ENCODE measurements around the gene C1QTNF6. TPM values are rescaled to one million over a fixed set of nuclear protein-coding genes. Genes with fewer than 3 reads are reported as not detected.
A peak's percentile ranks its signal among the peaks of the same experiment; 100 is the strongest.

The C1QTNF6 gene
- total RNA-seq, 1 experiment from 2014 or later = 25.0 TPM

DNA sequence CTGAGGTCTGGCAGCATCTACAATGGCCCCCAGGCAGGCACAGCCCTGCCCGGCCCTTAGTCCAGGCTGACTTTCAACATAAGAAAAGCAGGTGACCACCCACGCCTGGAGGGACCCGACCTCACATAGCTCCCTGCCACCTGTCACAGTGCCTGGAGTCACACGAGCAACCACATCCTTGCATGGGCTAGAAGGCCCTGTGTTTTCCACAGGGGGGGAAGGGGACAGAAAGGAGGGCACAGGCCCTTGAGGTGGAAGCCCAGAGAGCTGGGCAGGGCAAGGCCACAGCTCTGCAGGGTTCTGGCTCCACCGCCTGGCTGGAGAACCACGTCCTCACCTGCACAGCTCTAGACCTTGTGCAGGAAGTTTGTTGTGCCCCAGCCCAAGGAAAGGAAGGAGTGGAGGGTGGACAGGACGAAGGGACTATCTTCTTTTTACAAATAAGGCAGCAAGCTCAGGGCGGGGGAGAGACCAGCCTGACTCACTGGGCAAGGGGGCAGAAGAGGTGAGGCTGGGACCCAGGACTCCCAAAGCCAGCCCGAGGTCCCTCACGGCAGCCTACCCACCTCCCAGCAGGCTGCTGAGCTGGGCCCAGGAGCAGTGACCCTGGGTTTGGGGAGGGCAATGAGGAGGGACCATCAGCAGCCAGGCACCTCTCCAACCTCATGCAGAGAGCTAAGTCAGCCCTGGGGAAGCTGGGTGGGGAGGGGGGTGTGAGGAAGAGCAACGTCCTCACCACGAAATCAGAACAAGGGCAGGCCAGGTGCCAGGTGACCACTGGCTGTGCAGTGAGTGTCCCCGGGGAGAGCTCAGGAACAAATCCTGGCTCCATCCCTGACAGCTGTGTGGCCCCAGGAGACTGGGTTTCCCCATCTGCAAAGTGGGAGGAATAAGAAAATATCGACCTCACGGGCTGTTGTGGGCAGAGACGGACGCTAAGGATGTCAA lies 4.3 kb downstream of the C1QTNF6 start:
- intact Hi-C loops (cut with micrococcal nuclease; ENCODE audit: unreplicated experiment) (no loop called here), in situ Hi-C loops (cut with HindIII; ENCODE audit: low pct_unique_long_range_greater_than_20kb, low sequenced_read_pairs) (no loop called here)
- CTCF ChIA-PET = interaction anchor here (0.5 to 0.6 kb wide), 2 partner anchors 30 to 234 kb away, joined by 3 to 10 read pairs; no protein-coding TSS in a partner anchor
- TF ChIP-seq SIN3A (IDR thresholded peaks at IDR 0.05; ENCODE audit: borderline replicate concordance, insufficient read depth, low read depth, low read length) (no peak), POLR2AphosphoS5 (IDR thresholded peaks at IDR 0.05; ENCODE audit: low read depth, low read length) (no peak), TCF7L2 (IDR thresholded peaks at IDR 0.05; ENCODE audit: low read depth, low read length) (no peak), CTCF (IDR thresholded peaks at IDR 0.05) (no peak)
- TF ChIP-seq, protein P1, sequence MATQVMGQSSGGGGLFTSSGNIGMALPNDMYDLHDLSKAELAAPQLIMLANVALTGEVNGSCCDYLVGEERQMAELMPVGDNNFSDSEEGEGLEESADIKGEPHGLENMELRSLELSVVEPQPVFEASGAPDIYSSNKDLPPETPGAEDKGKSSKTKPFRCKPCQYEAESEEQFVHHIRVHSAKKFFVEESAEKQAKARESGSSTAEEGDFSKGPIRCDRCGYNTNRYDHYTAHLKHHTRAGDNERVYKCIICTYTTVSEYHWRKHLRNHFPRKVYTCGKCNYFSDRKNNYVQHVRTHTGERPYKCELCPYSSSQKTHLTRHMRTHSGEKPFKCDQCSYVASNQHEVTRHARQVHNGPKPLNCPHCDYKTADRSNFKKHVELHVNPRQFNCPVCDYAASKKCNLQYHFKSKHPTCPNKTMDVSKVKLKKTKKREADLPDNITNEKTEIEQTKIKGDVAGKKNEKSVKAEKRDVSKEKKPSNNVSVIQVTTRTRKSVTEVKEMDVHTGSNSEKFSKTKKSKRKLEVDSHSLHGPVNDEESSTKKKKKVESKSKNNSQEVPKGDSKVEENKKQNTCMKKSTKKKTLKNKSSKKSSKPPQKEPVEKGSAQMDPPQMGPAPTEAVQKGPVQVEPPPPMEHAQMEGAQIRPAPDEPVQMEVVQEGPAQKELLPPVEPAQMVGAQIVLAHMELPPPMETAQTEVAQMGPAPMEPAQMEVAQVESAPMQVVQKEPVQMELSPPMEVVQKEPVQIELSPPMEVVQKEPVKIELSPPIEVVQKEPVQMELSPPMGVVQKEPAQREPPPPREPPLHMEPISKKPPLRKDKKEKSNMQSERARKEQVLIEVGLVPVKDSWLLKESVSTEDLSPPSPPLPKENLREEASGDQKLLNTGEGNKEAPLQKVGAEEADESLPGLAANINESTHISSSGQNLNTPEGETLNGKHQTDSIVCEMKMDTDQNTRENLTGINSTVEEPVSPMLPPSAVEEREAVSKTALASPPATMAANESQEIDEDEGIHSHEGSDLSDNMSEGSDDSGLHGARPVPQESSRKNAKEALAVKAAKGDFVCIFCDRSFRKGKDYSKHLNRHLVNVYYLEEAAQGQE (IDR thresholded peaks at IDR 0.05; ENCODE audit: insufficient read depth in 1 of 2, low read depth in 2 of 2, low read length in 1 of 2) = no peak
- ATAC-seq (no peak), DNase-seq (ENCODE audit: low read depth, low spot score) (no peak)
- no peaks in the 10 kb centered on the region for H3K36me3 ChIP-seq (ENCODE audit: control insufficient read depth, insufficient read depth, low read length)
- H3K9me3 ChIP-seq (ENCODE audit: control insufficient read depth, insufficient read depth, low read depth, low read length) = no peaks in the 10 kb centered on the region
- H3K27ac ChIP-seq (ENCODE audit: low read length) = peak overlapping the region; percentile 72
- H3K4me1 ChIP-seq (ENCODE audit: control insufficient read depth, insufficient read depth, low read length) = peaks cover 35% of the 10 kb centered on the region
- H3K27me3 ChIP-seq (ENCODE audit: control insufficient read depth, insufficient read depth, low read length) = no peaks in the 10 kb centered on the region
- H3K4me3 ChIP-seq (ENCODE audit: low read depth in 2 of 2, low read length in 2 of 2) = no peak overlapping the region
- POLR2A ChIA-PET = interaction anchor here (0.6 kb wide), 1 partner anchor 51 kb away, joined by 3 read pairs; no protein-coding TSS in a partner anchor
- BruUV-seq (replicated peaks) = no TSS peak

DNA sequence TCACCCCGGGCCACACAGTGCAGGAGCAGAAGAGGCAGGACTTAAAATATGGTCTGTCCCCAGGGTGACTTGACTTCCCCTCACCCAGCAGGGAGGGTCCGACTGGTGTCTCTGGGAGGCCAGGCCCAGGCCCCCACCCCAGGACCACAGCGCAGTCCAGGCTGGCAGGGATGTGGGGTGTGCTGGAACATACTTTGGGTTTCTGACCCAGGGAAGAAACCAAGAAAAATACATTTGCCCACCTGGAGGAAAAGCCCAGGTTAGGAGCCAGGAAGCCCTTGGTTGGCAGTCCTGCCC lies 5.2 kb downstream of the C1QTNF6 start:
- ATAC-seq = no peak
- POLR2A ChIA-PET = no interaction called here

More for the DNA sequence above, 5.2 kb downstream of the C1QTNF6 start:
- Histone ChIP-seq H3K9me3 (ENCODE audit: control insufficient read depth, insufficient read depth, low read depth, low read length) (no peaks in the 10 kb centered on the region), H3K4me1 (ENCODE audit: control insufficient read depth, insufficient read depth, low read length) (peaks cover 39% of the 10 kb centered on the region), H3K4me3 (ENCODE audit: low read depth in 2 of 2, low read length in 2 of 2) (no peak overlapping the region), H3K27ac (ENCODE audit: low read length) (no peak overlapping the region), H3K27me3 (ENCODE audit: control insufficient read depth, insufficient read depth, low read length) (no peaks in the 10 kb centered on the region), H3K36me3 (ENCODE audit: control insufficient read depth, insufficient read depth, low read length) (no peaks in the 10 kb centered on the region)
- intact Hi-C loops (cut with micrococcal nuclease; ENCODE audit: unreplicated experiment) = no loop called here
- no TSS peak for BruUV-seq (replicated peaks)
- in situ Hi-C loops (cut with HindIII; ENCODE audit: low pct_unique_long_range_greater_than_20kb, low sequenced_read_pairs) = no loop called here
- DNase-seq (ENCODE audit: low read depth, low spot score) = no peak
- TF ChIP-seq CTCF (IDR thresholded peaks at IDR 0.05) = no peak
- CTCF ChIA-PET = no interaction called here

Data from Panc1 (cell line).